ENCODE data around the gene DNAJB11.
A peak's percentile ranks its signal among the peaks of the same experiment; 100 is the strongest.
"Not testable (repeated sequence)": the region's sequence is repeated elsewhere in the genome, so short reads cannot be mapped to it uniquely, and the experiment has no call there.

DNAJB11 gene

GRCh38 chr3:186571644-186572013 lies 1.1 kb downstream of the DNAJB11 start:
- Mint-ChIP-seq H3K27ac (peak overlapping the region; percentile 89), H3K9me3 (ENCODE audit: low read depth) (no peaks in the 10 kb centered on the region), H3K27me3 (no peaks in the 10 kb centered on the region), H3K4me1 (ENCODE audit: low read depth) (peaks cover 58% of the 10 kb centered on the region), H3K36me3 (peaks cover 6% of the 10 kb centered on the region), H3K4me3 (peak overlapping the region; percentile 98)

- H3K4me3 Mint-ChIP-seq, result no peak overlapping the region
- H3K27ac Mint-ChIP-seq, result no peak overlapping the region
- H3K27me3 Mint-ChIP-seq, result no peaks in the 10 kb centered on the region
- H3K9me3 Mint-ChIP-seq (ENCODE audit: low read depth), result no peaks in the 10 kb centered on the region
- H3K36me3 Mint-ChIP-seq, result peaks cover 9% of the 10 kb centered on the region
- peaks cover 28% of the 10 kb centered on the region for H3K4me1 Mint-ChIP-seq (ENCODE audit: low read depth)
Measured at GRCh38 chr3:186577521-186577920, 7.0 kb downstream of the DNAJB11 start.

- Mint-ChIP-seq H3K4me1 (ENCODE audit: low read depth) (peaks cover 10% of the 10 kb centered on the region), H3K4me3 (no peak overlapping the region), H3K27ac (no peak overlapping the region), H3K36me3 (peaks cover 9% of the 10 kb centered on the region), H3K27me3 (no peaks in the 10 kb centered on the region), H3K9me3 (ENCODE audit: low read depth) (no peaks in the 10 kb centered on the region)
Measured at GRCh38 chr3:186580785-186581184, 10.3 kb downstream of the DNAJB11 start.

GRCh38 chr3:186582541-186582940 lies 12.0 kb downstream of the DNAJB11 start:
- Mint-ChIP-seq H3K36me3 (peaks cover 9% of the 10 kb centered on the region), H3K27ac (no peak overlapping the region), H3K4me3 (no peak overlapping the region), H3K27me3 (no peaks in the 10 kb centered on the region), H3K9me3 (ENCODE audit: low read depth) (no peaks in the 10 kb centered on the region), H3K4me1 (ENCODE audit: low read depth) (peaks cover under 1% of the 10 kb centered on the region)

GRCh38 chr3:186583831-186584230 lies 13.3 kb downstream of the DNAJB11 start:
- no peak overlapping the region for H3K27ac Mint-ChIP-seq
- H3K9me3 Mint-ChIP-seq (ENCODE audit: low read depth), result no peaks in the 10 kb centered on the region
- peaks cover 9% of the 10 kb centered on the region for H3K36me3 Mint-ChIP-seq
- no peak overlapping the region for H3K4me3 Mint-ChIP-seq
- H3K4me1 Mint-ChIP-seq (ENCODE audit: low read depth), result peaks cover 6% of the 10 kb centered on the region
- no peaks in the 10 kb centered on the region for H3K27me3 Mint-ChIP-seq

- peaks cover 22% of the 10 kb centered on the region for H3K4me1 Mint-ChIP-seq (ENCODE audit: low read depth)
- not testable (repeated sequence) for H3K9me3 Mint-ChIP-seq (ENCODE audit: low read depth); H3K36me3 Mint-ChIP-seq; H3K27me3 Mint-ChIP-seq; H3K27ac Mint-ChIP-seq; H3K4me3 Mint-ChIP-seq
Measured at GRCh38 chr3:186586245-186586644, 15.7 kb downstream of the DNAJB11 start.

- Mint-ChIP-seq H3K9me3 (ENCODE audit: low read depth) (no peaks in the 10 kb centered on the region), H3K27me3 (no peaks in the 10 kb centered on the region), H3K4me1 (ENCODE audit: low read depth) (peaks cover 22% of the 10 kb centered on the region), H3K4me3 (no peak overlapping the region), H3K36me3 (peaks cover 5% of the 10 kb centered on the region), H3K27ac (no peak overlapping the region)
Measured at GRCh38 chr3:186587183-186587582, 16.7 kb downstream of the DNAJB11 start.

- peaks cover 5% of the 10 kb centered on the region for H3K36me3 Mint-ChIP-seq
- no peaks in the 10 kb centered on the region for H3K27me3 Mint-ChIP-seq
- no peak overlapping the region for H3K4me3 Mint-ChIP-seq
- peak overlapping the region; percentile 41 for H3K27ac Mint-ChIP-seq
- no peaks in the 10 kb centered on the region for H3K9me3 Mint-ChIP-seq (ENCODE audit: low read depth)
- peaks cover 22% of the 10 kb centered on the region for H3K4me1 Mint-ChIP-seq (ENCODE audit: low read depth)
Measured at GRCh38 chr3:186588632-186589031, 18.1 kb downstream of the DNAJB11 start.

GRCh38 chr3:186589121-186589520 lies 18.6 kb downstream of the DNAJB11 start:
- no peaks in the 10 kb centered on the region for H3K9me3 Mint-ChIP-seq (ENCODE audit: low read depth)
- peaks cover 4% of the 10 kb centered on the region for H3K36me3 Mint-ChIP-seq
- no peak overlapping the region for H3K27ac Mint-ChIP-seq
- no peak overlapping the region for H3K4me3 Mint-ChIP-seq
- peaks cover 22% of the 10 kb centered on the region for H3K4me1 Mint-ChIP-seq (ENCODE audit: low read depth)
- no peaks in the 10 kb centered on the region for H3K27me3 Mint-ChIP-seq

GRCh38 chr3:186589856-186590579 lies 19.5 kb downstream of the DNAJB11 start:
- peaks cover 22% of the 10 kb centered on the region for H3K4me1 Mint-ChIP-seq (ENCODE audit: low read depth)
- H3K4me3 Mint-ChIP-seq, result no peak overlapping the region
- no peaks in the 10 kb centered on the region for H3K36me3 Mint-ChIP-seq
- H3K27me3 Mint-ChIP-seq, result no peaks in the 10 kb centered on the region
- no peak overlapping the region for H3K27ac Mint-ChIP-seq
- no peaks in the 10 kb centered on the region for H3K9me3 Mint-ChIP-seq (ENCODE audit: low read depth)

GRCh38 chr3:186590580-186591295 lies 20.2 kb downstream of the DNAJB11 start:
- Mint-ChIP-seq H3K4me1 (ENCODE audit: low read depth) (peaks cover 22% of the 10 kb centered on the region), H3K4me3 (no peak overlapping the region), H3K27me3 (peaks cover 2% of the 10 kb centered on the region), H3K36me3 (no peaks in the 10 kb centered on the region), H3K9me3 (ENCODE audit: low read depth) (no peaks in the 10 kb centered on the region), H3K27ac (peak overlapping the region; percentile 9)

GRCh38 chr3:186592682-186593081 lies 22.2 kb downstream of the DNAJB11 start:
- H3K4me1 Mint-ChIP-seq (ENCODE audit: low read depth), result peaks cover 22% of the 10 kb centered on the region

GRCh38 chr3:186593862-186594261 lies 23.3 kb downstream of the DNAJB11 start:
- no peak overlapping the region for H3K27ac Mint-ChIP-seq
- no peaks in the 10 kb centered on the region for H3K36me3 Mint-ChIP-seq

More at GRCh38 chr3:186592682-186593081, 22.2 kb downstream of the DNAJB11 start:
- Mint-ChIP-seq H3K9me3 (ENCODE audit: low read depth) (no peaks in the 10 kb centered on the region), H3K4me3 (no peak overlapping the region), H3K27me3 (peaks cover 2% of the 10 kb centered on the region), H3K36me3 (no peaks in the 10 kb centered on the region), H3K27ac (no peak overlapping the region)

GRCh38 chr3:186594591-186595113 lies 24.1 kb downstream of the DNAJB11 start:
- no peak overlapping the region for H3K27ac Mint-ChIP-seq
- peaks cover 14% of the 10 kb centered on the region for H3K4me1 Mint-ChIP-seq (ENCODE audit: low read depth)
- no peaks in the 10 kb centered on the region for H3K9me3 Mint-ChIP-seq (ENCODE audit: low read depth)
- H3K27me3 Mint-ChIP-seq, result peaks cover 2% of the 10 kb centered on the region
- H3K36me3 Mint-ChIP-seq, result no peaks in the 10 kb centered on the region
- H3K4me3 Mint-ChIP-seq, result no peak overlapping the region

More at GRCh38 chr3:186593862-186594261, 23.3 kb downstream of the DNAJB11 start:
- Mint-ChIP-seq H3K9me3 (ENCODE audit: low read depth) (no peaks in the 10 kb centered on the region), H3K4me1 (ENCODE audit: low read depth) (peaks cover 16% of the 10 kb centered on the region), H3K27me3 (peaks cover 2% of the 10 kb centered on the region), H3K4me3 (no peak overlapping the region)

- Mint-ChIP-seq H3K4me3 (no peak overlapping the region), H3K36me3 (no peaks in the 10 kb centered on the region), H3K4me1 (ENCODE audit: low read depth) (no peaks in the 10 kb centered on the region), H3K27me3 (peaks cover 2% of the 10 kb centered on the region), H3K27ac (no peak overlapping the region), H3K9me3 (ENCODE audit: low read depth) (no peaks in the 10 kb centered on the region)
Measured at GRCh38 chr3:186596568-186597287, 26.2 kb downstream of the DNAJB11 start.
